Fibroblast of mammary gland (primary cell): ENCODE results near the gene ATP2A3.

Source experiments
- DNase-seq: peaks from one replicate; pipeline ENCODE4 v3.0.0-alpha.2; 2010; ENCODE audit warnings: low read depth
- H3K4me3 ChIP-seq: 2 replicates; pipeline ENCODE4 v1.5.1; 2011; ENCODE audit warnings: low read depth, mild to moderate bottlenecking, low read length, moderate library complexity; ENCODE audit not compliant: control insufficient read depth
- TF ChIP-seq, protein P1 (sequence below): conservative IDR thresholded peaks from 2 replicates; pipeline ENCODE4 v1.5.1; 2011; ENCODE audit warnings: low read depth, low read length, inconsistent platforms; ENCODE audit not compliant: control insufficient read depth, insufficient read depth

The ATP2A3 gene

DNA sequence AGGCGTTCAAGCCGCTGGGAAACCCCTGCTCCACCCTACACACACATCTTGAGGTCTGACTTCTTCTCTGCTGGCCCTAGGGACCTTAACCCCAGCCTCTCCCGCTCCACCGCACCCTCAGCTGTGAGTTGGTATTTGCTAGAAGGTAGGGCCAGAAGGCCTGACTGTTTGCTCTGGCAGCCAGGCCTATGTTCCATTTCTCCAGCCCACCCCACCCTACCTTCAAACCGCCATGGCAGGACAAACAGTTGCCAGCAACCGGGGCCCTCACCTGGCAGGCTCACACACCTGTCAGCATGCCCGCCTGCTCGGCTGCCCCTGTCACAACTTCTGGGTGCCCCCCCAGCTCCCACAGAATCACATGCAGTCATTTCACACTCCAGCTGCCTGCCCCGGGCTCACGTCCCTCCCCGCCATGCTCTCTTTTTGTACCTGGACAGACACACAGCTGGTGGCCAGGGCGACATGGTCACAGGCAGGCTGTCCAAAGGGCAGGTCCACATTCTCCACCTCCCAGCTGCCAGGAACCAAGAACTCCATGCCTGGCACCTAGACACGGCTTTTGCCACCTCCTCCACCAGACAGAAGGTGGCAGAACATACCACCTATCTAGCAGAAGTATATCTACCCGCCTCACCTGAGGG lies 2.6 kb upstream of the ATP2A3 start:
- TF ChIP-seq, protein P1, sequence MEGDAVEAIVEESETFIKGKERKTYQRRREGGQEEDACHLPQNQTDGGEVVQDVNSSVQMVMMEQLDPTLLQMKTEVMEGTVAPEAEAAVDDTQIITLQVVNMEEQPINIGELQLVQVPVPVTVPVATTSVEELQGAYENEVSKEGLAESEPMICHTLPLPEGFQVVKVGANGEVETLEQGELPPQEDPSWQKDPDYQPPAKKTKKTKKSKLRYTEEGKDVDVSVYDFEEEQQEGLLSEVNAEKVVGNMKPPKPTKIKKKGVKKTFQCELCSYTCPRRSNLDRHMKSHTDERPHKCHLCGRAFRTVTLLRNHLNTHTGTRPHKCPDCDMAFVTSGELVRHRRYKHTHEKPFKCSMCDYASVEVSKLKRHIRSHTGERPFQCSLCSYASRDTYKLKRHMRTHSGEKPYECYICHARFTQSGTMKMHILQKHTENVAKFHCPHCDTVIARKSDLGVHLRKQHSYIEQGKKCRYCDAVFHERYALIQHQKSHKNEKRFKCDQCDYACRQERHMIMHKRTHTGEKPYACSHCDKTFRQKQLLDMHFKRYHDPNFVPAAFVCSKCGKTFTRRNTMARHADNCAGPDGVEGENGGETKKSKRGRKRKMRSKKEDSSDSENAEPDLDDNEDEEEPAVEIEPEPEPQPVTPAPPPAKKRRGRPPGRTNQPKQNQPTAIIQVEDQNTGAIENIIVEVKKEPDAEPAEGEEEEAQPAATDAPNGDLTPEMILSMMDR: no peak
- DNase-seq: no peak
- no peak overlapping the region for H3K4me3 ChIP-seq

DNA sequence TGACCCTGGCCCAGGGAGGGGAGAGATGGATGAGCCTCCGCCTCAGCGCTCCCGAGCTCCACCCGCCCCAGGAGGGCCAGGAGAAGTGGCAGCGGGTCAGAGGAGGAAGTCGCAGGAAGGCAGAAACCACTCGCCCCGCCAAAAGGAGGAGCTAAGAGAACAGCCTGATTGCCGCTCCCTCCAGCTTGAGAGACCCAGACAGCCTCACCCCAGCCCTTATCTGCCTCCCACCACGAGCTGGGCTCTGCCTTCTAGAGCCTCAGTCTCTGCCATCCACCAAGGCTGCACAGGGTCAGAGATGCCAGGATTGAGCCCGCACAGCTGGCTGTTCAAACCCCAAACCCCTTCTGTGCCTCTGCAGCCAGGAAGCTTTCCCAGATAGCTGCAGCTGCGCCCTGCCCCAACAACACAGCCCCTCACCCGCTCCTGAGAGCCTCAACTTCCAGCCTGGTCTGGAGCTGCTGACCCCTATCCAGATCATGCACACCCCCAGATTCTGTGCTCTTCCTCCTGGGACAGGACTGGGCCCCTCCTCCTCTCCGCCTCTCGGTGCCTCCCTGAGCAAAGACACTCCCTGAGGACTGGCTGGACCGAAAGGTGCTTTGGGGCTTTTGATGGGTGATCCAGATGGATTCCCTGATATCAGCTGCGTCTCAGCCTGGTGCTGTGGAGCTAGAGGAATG lies 1.0 kb upstream of the ATP2A3 start:
- TF ChIP-seq, protein P1: no peak
- peak overlapping the region; percentile 10 for H3K4me3 ChIP-seq
- DNase-seq: peak; percentile 19

DNA sequence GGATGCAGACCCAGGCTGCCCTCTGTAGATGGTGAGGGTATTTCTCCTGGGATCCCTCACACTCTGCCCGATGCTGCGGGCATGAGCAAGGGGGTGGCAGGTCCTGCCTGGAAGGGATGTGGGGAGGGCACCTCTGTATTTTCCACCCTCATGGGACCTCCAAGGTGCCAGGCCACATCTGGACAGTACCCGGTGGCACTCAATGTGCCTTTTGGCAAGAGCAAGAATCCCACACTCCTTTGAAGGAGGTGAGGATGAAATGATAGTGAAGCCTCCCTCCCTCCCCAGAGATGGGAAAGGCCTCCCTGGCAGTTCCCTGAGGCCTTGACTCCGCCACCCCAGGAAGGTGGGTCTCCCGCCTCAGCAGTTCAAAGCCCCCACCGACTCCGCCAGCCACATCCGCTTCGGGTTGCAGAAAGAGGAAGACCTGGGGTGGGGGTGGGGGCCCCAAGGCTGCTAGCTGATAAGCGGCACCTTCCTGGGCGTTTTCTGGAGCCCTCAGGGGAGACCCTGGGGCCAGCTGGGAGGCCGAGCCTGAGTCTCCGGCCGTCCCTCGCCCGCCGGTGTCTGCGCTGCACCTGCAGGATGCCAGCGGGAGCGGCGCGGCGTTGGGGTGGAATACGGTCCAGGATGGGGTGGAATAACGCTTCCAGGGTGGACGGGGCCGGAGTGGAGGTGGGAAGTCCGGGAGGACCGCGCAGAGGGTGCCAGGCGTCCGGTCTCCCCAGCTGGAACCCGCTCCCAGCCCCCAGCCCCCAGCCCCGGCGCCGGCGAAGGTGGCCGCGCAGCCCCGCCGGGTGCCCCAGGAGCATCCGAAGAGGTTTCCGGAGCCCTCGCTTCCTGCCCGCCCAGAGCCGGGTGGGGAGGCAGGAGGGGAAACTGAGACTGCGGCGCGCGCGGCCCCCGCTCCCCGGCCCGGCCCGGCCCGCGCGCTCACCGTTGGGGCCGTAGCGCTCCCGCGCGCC lies 718 bp downstream of the ATP2A3 start:
- no peak for DNase-seq
- no peak overlapping the region for H3K4me3 ChIP-seq
- TF ChIP-seq, protein P1: no peak

DNA sequence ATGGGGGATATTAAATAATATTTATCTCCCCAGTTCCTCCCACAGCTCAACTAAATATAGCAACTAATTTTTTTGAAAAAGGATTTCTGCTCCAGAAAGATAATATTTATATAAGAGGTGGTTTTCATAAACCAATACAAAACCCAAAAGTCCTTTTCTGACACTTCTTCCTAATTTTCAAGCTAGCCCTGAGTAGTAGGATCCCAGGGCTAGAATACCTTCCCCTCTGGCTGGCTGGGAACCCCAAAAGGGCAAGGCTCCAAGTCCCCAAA lies 1.3 kb downstream of the ATP2A3 start:
- DNase-seq: no peak
- TF ChIP-seq, protein P1: no peak
- H3K4me3 ChIP-seq: no peak overlapping the region

DNA sequence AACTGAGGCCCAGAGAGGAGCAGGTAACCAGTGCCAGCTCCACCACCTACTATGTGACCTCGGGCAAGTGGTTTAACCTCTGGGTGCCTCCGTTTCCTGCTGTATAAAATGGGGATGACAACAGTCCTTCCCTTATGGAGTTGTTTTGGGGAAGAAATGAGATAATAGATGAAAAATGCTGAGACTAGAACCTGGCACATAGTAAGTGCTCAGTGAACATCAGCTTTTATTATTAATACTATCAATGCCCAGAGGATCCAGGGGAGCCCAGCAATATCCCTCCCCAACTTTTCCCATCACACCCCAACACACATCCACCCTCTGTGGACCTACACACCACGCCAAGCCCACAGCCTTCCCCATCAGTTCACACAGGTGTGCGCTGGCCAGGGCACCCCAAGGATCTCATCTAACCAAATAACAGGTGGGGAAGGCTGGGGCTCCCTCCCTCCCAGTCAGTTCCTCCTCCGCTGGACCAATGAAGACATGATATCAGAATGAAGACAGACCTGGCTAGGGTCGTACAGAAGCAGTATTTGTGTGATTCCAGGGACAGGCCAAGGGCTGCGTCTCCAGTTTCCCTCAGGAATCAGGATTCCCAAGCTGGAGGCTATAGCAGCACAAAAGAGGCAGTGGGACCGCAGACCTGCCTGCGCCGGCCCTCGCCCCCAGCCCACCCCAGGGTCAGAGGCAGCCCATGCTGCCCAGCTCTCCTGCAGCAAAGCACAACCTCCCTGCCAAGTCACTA lies 1.8 kb downstream of the ATP2A3 start:
- no peak overlapping the region for H3K4me3 ChIP-seq
- no peak for DNase-seq
- TF ChIP-seq, protein P1: no peak

DNA sequence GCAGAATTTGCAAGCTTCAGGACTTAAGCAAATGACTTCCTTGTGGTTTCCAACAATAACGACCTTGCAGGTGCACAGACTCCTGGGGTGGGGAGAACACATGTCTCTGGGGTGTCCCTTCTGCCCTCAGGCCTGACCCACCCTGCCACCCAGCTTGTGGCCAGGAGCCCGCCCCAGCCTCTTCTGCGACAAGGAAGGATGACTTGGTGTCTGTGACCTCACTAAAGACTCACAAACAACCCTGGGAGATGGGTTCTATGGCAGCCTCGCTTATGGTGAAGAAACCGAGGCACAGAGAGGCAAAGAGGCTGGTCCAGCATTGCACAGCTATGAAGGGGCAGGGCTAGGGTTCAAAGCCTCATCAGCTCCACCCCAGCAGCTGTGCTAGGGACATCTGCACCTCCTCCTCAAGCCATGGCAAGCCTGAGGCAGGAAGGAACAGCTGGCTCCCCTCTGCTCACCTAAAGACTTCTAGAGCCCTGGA lies 2.6 kb downstream of the ATP2A3 start:
- H3K4me3 ChIP-seq: no peak overlapping the region
- DNase-seq: no peak
- TF ChIP-seq, protein P1: no peak
